Esophagus muscularis mucosa (tissue), 4 donors: ENCODE data around the gene USF3. TPM values are rescaled to one million over a fixed set of nuclear protein-coding genes. Genes with fewer than 3 reads are reported as not detected.

Source experiments
- DNase-seq: peaks from one replicate; pipeline ENCODE4 v3.0.0-alpha.2; 2017; ENCODE audit errors: extremely low spot score
- H3K27ac ChIP-seq, 4 donors: fragments of 200-600 bp; sonication (generic); replicated peaks in 1 of 4; 1 replicate in 3 of 4; 2 replicates in 1 of 4; pipeline ENCODE4 v1.5.1; 2016 to 2019; ENCODE audit warnings: mild to moderate bottlenecking in 1 of 4
- H3K27me3 ChIP-seq, 4 donors: fragments of 200-600 bp; sonication (generic); one replicate each; pipeline versions ENCODE4 v1.5.1 to v1.6.0; 2016 to 2019
- H3K36me3 ChIP-seq, 4 donors: fragments of 200-600 bp; sonication (generic); one replicate each; pipeline ENCODE4 v1.5.1; 2016 to 2019
- H3K4me1 ChIP-seq, 4 donors: fragments of 200-600 bp; sonication (generic); one replicate each; pipeline ENCODE4 v1.5.1; 2016 to 2019
- H3K4me3 ChIP-seq, 4 donors: fragments of 200-600 bp; sonication (generic); 1 replicate in 2 of 4; 2 replicates in 2 of 4; pipeline ENCODE4 v1.5.1; 2016 to 2019; ENCODE audit warnings: mild to moderate bottlenecking in 4 of 4, moderate library complexity in 1 of 4
- H3K9me3 ChIP-seq, 4 donors: fragments of 200-600 bp; sonication (generic); 1 replicate in 3 of 4; 2 replicates in 1 of 4; pipeline ENCODE4 v1.5.1; 2016 to 2019
- EP300 ChIP-seq: sonication (generic); formaldehyde crosslinking; IDR thresholded peaks from one replicate; pipeline ENCODE4 v1.6.1; 2017; ENCODE audit warnings: antibody characterized with exemption
- POLR2A ChIP-seq: fragments of 450-650 bp; IDR thresholded peaks from one replicate; pipeline ENCODE4 v1.6.1; 2017; ENCODE audit warnings: antibody characterized with exemption, moderate library complexity, mild to moderate bottlenecking, low read depth
- POLR2AphosphoS5 ChIP-seq, 2 donors: sonication (generic); formaldehyde crosslinking; IDR thresholded peaks; one replicate each; pipeline ENCODE4 v1.6.1; 2017; ENCODE audit warnings: antibody characterized with exemption in 2 of 2
- WGBS: methylation state at CpG from one replicate; pipeline ENCODE4 v1.1.5; 2018; 5-methylcytosine and 5-hydroxymethylcytosine counted together
- intact Hi-C: fragments of 100-400 bp; cut with DNase I; formaldehyde crosslinking; loops from one replicate; pipeline ENCODE4 v1.15.1; 2023
- total RNA-seq, 4 donors: library from RNA; depleted of rRNA; stranded (reverse); fragments of >200 nt; gene quantifications; one replicate each; pipeline versions ENCODE4 v1.1.0 to v1.2.1, GENCODE V29; 2016
- TF ChIP-seq, protein P1 (sequence below), 3 experiments: fragments of 200-600 bp in 2 of 3; fragments of 450-650 bp in 1 of 3; sonication (generic) in 2 of 3; IDR thresholded peaks; one replicate each; pipeline ENCODE4 v1.5.1; 2017 to 2019; ENCODE audit warnings: antibody characterized with exemption in 3 of 3, mild to moderate bottlenecking in 2 of 3, moderate library complexity in 1 of 3

The USF3 gene
- total RNA-seq, 4 donors from 2014 or later = 20.8 to 28.6 (median 25.0) TPM

DNA sequence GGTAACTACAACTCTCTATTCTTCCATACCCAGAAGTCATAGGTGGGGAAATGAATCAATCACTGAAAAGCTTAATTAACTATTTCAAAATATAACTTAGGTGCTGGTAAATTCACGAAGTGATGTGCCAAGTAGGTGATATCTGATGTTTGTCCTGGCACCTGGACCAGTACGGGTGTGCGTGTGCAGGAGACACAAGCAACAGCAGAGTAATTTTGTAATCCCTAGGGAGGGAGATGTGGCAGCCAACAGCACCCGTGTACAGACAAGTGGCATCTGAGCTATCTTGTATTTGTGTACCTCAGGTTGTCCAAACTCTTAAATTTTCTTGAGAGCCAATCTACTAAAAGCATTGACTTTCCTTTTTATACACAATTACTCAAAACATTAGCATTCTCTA is 22.8 kb downstream of the USF3 start:
- 81% methylated on average over 4 of the region's 4 CpGs for WGBS
- Histone ChIP-seq H3K27me3 (no peaks in the 10 kb centered on the region), H3K27ac (no peak overlapping the region), H3K4me1 (peaks cover 0 to 4% (median under 1%) of the 10 kb centered on the region in 4 donors), H3K36me3 (peaks cover 0 to 56% (median 36%) of the 10 kb centered on the region in 4 donors), H3K4me3 (no peak overlapping the region), H3K9me3 (no peaks in the 10 kb centered on the region)
- TF ChIP-seq POLR2AphosphoS5 (IDR thresholded peaks at IDR 0.05) = no peak
- TF ChIP-seq EP300 = no peak
- no peak for TF ChIP-seq POLR2A
- intact Hi-C loops = no loop called here
- DNase-seq = no peak

DNA sequence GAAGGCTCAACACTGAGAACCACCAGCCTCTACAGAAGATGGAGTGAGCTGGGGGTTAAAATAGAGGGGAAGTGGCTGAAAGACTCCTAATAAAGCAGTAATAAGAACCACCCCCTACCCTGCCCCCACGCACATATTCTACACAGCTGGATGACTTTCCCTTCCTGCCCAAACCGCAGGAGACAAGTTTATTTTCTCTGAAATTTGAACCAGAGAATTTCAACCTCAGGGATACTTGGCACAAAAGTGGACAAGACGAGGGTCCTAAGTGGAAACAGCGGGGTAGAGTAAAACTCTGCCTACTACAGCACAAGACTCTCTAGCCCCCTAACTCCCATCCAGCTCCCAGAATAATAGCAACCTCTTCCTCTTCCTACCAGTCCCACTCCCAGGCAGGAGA is 28.4 kb downstream of the USF3 start:
- TF ChIP-seq, protein P1, sequence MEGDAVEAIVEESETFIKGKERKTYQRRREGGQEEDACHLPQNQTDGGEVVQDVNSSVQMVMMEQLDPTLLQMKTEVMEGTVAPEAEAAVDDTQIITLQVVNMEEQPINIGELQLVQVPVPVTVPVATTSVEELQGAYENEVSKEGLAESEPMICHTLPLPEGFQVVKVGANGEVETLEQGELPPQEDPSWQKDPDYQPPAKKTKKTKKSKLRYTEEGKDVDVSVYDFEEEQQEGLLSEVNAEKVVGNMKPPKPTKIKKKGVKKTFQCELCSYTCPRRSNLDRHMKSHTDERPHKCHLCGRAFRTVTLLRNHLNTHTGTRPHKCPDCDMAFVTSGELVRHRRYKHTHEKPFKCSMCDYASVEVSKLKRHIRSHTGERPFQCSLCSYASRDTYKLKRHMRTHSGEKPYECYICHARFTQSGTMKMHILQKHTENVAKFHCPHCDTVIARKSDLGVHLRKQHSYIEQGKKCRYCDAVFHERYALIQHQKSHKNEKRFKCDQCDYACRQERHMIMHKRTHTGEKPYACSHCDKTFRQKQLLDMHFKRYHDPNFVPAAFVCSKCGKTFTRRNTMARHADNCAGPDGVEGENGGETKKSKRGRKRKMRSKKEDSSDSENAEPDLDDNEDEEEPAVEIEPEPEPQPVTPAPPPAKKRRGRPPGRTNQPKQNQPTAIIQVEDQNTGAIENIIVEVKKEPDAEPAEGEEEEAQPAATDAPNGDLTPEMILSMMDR (IDR thresholded peaks at IDR 0.05) = no peak
- no peak for TF ChIP-seq EP300
- no peak for TF ChIP-seq POLR2A
- TF ChIP-seq POLR2AphosphoS5 (IDR thresholded peaks at IDR 0.05) = no peak
- Histone ChIP-seq H3K27ac (peak overlapping the region in 2 of 4 donors; percentile 3 to 10), H3K4me3 (no peak overlapping the region), H3K27me3 (no peaks in the 10 kb centered on the region), H3K9me3 (no peaks in the 10 kb centered on the region), H3K4me1 (peaks cover 0 to 24% (median 12%) of the 10 kb centered on the region in 4 donors), H3K36me3 (peaks cover 0 to 30% (median 15%) of the 10 kb centered on the region in 4 donors)
- 60% methylated on average over 4 of the region's 4 CpGs for WGBS
- DNase-seq = no peak
- intact Hi-C loops = no loop called here

DNA sequence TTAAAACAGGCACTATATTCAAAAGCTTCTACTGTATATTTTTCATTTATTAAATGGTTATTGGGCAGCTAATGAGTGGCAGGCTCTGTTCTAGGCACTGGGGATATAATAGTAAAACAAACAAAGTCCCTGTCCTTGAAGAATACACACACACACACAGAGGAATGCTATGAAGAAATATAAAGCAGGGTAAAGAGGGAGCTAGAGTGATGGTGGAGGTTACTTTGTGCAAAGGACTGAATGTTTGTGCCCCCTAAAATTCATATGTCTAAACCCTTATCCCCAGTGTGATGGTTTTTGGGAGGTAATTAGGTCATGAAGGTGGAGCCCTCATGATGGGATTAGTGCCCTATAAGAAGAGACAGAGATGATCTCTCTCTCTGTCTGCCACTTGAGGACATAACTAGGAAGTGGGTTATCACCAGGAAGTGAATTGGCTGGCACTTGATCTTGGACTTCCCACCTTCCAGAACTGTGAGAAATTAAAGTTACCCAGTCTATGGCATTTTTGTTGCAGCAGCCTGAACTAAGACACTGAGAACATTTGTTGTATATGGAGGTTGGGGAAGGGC is 31.8 kb downstream of the USF3 start:
- no peak for DNase-seq
- TF ChIP-seq EP300 (no peak), POLR2AphosphoS5 (IDR thresholded peaks at IDR 0.05) (no peak), POLR2A (no peak)
- TF ChIP-seq, protein P1 (IDR thresholded peaks at IDR 0.05) = no peak
- Histone ChIP-seq H3K4me3 (no peak overlapping the region), H3K27ac (no peak overlapping the region), H3K9me3 (no peaks in the 10 kb centered on the region), H3K36me3 (peaks cover 0 to 48% (median 24%) of the 10 kb centered on the region in 4 donors), H3K27me3 (no peaks in the 10 kb centered on the region), H3K4me1 (peaks cover 9 to 54% (median 32%) of the 10 kb centered on the region in 4 donors)
- intact Hi-C loops = no loop called here

DNA sequence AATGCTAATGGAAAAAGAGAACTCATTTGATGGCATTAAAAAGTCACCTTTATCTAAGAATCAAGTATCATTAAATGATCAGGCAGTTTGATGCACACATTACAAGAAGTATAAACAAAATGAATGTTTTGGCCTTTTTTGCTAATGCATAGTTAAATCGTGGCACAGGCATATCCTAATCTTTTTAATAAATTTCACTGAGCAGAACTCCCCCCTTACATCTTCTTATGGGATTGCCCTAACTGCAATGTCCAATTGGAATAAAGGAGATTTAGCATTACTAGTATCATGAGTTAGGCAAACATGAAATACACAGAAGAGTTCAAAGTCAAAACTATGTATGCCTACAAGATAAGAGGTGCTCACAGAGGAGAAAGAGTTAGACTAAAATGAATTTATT is 32.7 kb downstream of the USF3 start:
- H3K36me3 ChIP-seq = peaks cover 0 to 56% (median 26%) of the 10 kb centered on the region in 4 donors
- no peak overlapping the region for H3K27ac ChIP-seq
- H3K9me3 ChIP-seq = no peaks in the 10 kb centered on the region
- peaks cover 9 to 52% (median 32%) of the 10 kb centered on the region in 4 donors for H3K4me1 ChIP-seq
- 57% methylated on average over 1 of the region's 1 CpG for WGBS
- no peak overlapping the region for H3K4me3 ChIP-seq
- intact Hi-C loops = no loop called here
- no peaks in the 10 kb centered on the region for H3K27me3 ChIP-seq
- no peak for DNase-seq
- TF ChIP-seq POLR2A (no peak), EP300 (no peak), POLR2AphosphoS5 (IDR thresholded peaks at IDR 0.05) (no peak)
- TF ChIP-seq, protein P1 (IDR thresholded peaks at IDR 0.05) = no peak

DNA sequence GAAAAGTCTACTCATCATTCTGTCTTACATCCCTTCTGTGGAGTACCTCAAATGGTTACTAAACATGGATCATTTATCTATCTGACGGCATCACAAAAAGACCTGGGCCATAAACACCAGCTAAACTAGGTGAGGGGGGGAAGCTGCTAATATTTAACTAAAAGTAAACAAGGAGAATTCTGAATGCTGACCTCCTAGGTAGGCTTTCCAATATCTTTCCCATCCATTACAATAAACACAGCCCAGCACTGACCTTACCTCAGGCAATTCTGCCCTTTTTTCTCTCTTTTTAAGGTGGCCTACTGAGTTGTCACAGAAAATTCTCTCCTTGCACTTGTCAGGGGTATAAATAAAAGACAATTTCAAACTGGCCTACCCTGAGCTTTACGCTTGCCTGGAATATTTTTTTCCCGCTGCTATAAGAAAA is 33.1 kb downstream of the USF3 start:
- no peaks in the 10 kb centered on the region for H3K27me3 ChIP-seq
- peak overlapping the region; percentile 45 to 70 (median 64) for H3K27ac ChIP-seq
- TF ChIP-seq, protein P1 (IDR thresholded peaks at IDR 0.05) = no peak
- no peak for TF ChIP-seq POLR2AphosphoS5 (IDR thresholded peaks at IDR 0.05)
- DNase-seq = no peak
- no peak overlapping the region for H3K4me3 ChIP-seq
- H3K36me3 ChIP-seq = peaks cover 0 to 57% (median 26%) of the 10 kb centered on the region in 4 donors
- 99% methylated on average over 3 of the region's 3 CpGs for WGBS
- H3K4me1 ChIP-seq = peaks cover 9 to 47% (median 30%) of the 10 kb centered on the region in 4 donors
- intact Hi-C loops = no loop called here
- no peaks in the 10 kb centered on the region for H3K9me3 ChIP-seq
